ENCODE data around the gene FBXO46. TPM values are rescaled to one million over a fixed set of nuclear protein-coding genes. Genes with fewer than 3 reads are reported as not detected.

Gene FBXO46
- total and polyA plus RNA-seq, 10 of the 15 experiments (the other 5 are each of a cell fraction or from before 2014, with no cell fraction given) = 2.5 to 61.5 (median 13.7) TPM

- intact Hi-C loops (cut with micrococcal nuclease; ENCODE audit: unreplicated experiment) (no loop called here), in situ Hi-C loops (cut with MboI) (no loop called here)
- 70% methylated on average over 6 of the region's 6 CpGs for WGBS (ENCODE audit: insufficient coverage, insufficient replicate concordance, low lambda C conversion rate, missing lambda C conversion rate)
- DNase-seq (ENCODE audit: low read depth, low spot score) (no peak), FAIRE-seq (no peak), ATAC-seq (no peak)
- Histone ChIP-seq H3K27me3 (replicated peaks in 1 of 2; ENCODE audit: control insufficient read depth in 2 of 2, insufficient read depth in 2 of 2, low read length in 1 of 2) (peaks cover 0 to 2% of the 10 kb centered on the region in 2 experiments; a peak in 2 of 4 replicates), H3K9ac (ENCODE audit: control insufficient read depth, insufficient read depth, low read length) (no peak overlapping the region), H3K9me3 (replicated peaks; ENCODE audit: control insufficient read depth, insufficient read depth, low read length) (no peaks in the 10 kb centered on the region), H3K4me1 (ENCODE audit: control insufficient read depth, insufficient read depth, low read length) (no peaks in the 10 kb centered on the region), H3K4me2 (ENCODE audit: control insufficient read depth, insufficient read depth) (no peak overlapping the region), H3K27ac (ENCODE audit: control insufficient read depth, insufficient read depth) (no peak overlapping the region), H4K20me1 (ENCODE audit: control insufficient read depth, insufficient read depth) (no peaks in the 10 kb centered on the region), H3K4me3 (no peak overlapping the region), H3K79me2 (ENCODE audit: control insufficient read depth, insufficient read depth, low read length) (no peaks in the 10 kb centered on the region), H2AFZ (ENCODE audit: control insufficient read depth, low read depth, low read length) (no peak overlapping the region), H3K36me3 (ENCODE audit: control insufficient read depth in 2 of 2, insufficient read depth in 2 of 2, low read length in 1 of 2) (no peaks in the 10 kb centered on the region)
- RAD21 ChIA-PET (ENCODE audit: unreplicated experiment) = no interaction called here
- SMC1A ChIA-PET (ENCODE audit: uncharacterized antibody, unreplicated experiment) = no interaction called here
- POLR2A ChIA-PET = no interaction called here
- no peak for TF ChIP-seq TAF1 (IDR thresholded peaks at IDR 0.05; ENCODE audit: borderline replicate concordance, low read depth, low read length)
- TF ChIP-seq YY1 (IDR thresholded peaks at IDR 0.05; ENCODE audit: low read depth, low read length) = no peak
- TF ChIP-seq CREM (IDR thresholded peaks at IDR 0.05; ENCODE audit: low read depth) = no peak
- TF ChIP-seq FOS (IDR thresholded peaks at IDR 0.05; ENCODE audit: borderline replicate concordance, extremely low read depth, insufficient read length) = no peak
- BruUV-seq (replicated peaks) = no TSS peak
- CTCF ChIA-PET = interaction anchor here (1.4 to 1.5 kb wide), 2 partner anchors 11 to 54 kb away, joined by 3 read pairs; no protein-coding TSS in a partner anchor
Measured at GRCh38 chr19:45745606-45746005, 14.9 kb upstream of the FBXO46 start.

GRCh38 chr19:45742969-45743368, 12.3 kb upstream of the FBXO46 start:
- BruUV-seq (replicated peaks) = no TSS peak
- Histone ChIP-seq H3K27ac (ENCODE audit: control insufficient read depth, insufficient read depth) (no peak overlapping the region), H3K27me3 (replicated peaks in 1 of 2; ENCODE audit: control insufficient read depth in 2 of 2, insufficient read depth in 2 of 2, low read length in 1 of 2) (peaks cover 0 to 2% of the 10 kb centered on the region in 2 experiments; a peak in 2 of 4 replicates), H3K36me3 (ENCODE audit: control insufficient read depth in 2 of 2, insufficient read depth in 2 of 2, low read length in 1 of 2) (no peaks in the 10 kb centered on the region), H3K4me1 (ENCODE audit: control insufficient read depth, insufficient read depth, low read length) (no peaks in the 10 kb centered on the region), H3K79me2 (ENCODE audit: control insufficient read depth, insufficient read depth, low read length) (no peaks in the 10 kb centered on the region), H3K9me3 (replicated peaks; ENCODE audit: control insufficient read depth, insufficient read depth, low read length) (no peaks in the 10 kb centered on the region), H2AFZ (ENCODE audit: control insufficient read depth, low read depth, low read length) (no peak overlapping the region), H4K20me1 (ENCODE audit: control insufficient read depth, insufficient read depth) (no peaks in the 10 kb centered on the region), H3K9ac (ENCODE audit: control insufficient read depth, insufficient read depth, low read length) (no peak overlapping the region), H3K4me2 (ENCODE audit: control insufficient read depth, insufficient read depth) (no peak overlapping the region), H3K4me3 (no peak overlapping the region)
- ChIA-PET RAD21 (ENCODE audit: unreplicated experiment) (no interaction called here), POLR2A (interaction anchor here (0.6 to 1.2 kb wide), 2 partner anchors 26 to 143 kb away, joined by 4 to 6 read pairs; partner anchors contain the start of genes IRF2BP1 and SIX5), SMC1A (ENCODE audit: uncharacterized antibody, unreplicated experiment) (no interaction called here), CTCF (no interaction called here)
- no peak for FAIRE-seq
- in situ Hi-C loops (cut with MboI) (no loop called here), intact Hi-C loops (cut with micrococcal nuclease; ENCODE audit: unreplicated experiment) (no loop called here)
- 17% methylated on average over 4 of the region's 4 CpGs for WGBS (ENCODE audit: insufficient coverage, insufficient replicate concordance, low lambda C conversion rate, missing lambda C conversion rate)
- DNase-seq (ENCODE audit: low read depth, low spot score) = no peak
- ATAC-seq = no peak
- TF ChIP-seq MTA2 (IDR thresholded peaks at IDR 0.05; ENCODE audit: low read depth) (no peak), HDGF (IDR thresholded peaks at IDR 0.05) (no peak), ZBTB33 (IDR thresholded peaks at IDR 0.05) (no peak), HSF1 (IDR thresholded peaks at IDR 0.05; ENCODE audit: low read depth, low read length) (no peak), TCF7 (IDR thresholded peaks at IDR 0.05; ENCODE audit: borderline replicate concordance) (no peak), ZSCAN29 (IDR thresholded peaks at IDR 0.05) (no peak), BCLAF1 (IDR thresholded peaks at IDR 0.05) (no peak), EP300 (IDR thresholded peaks at IDR 0.05; ENCODE audit: borderline replicate concordance in 1 of 2, control insufficient read depth in 1 of 2, low read depth in 2 of 2, low read length in 2 of 2) (no peak)
